Liver (tissue), 2 donors: ENCODE measurements around the gene DPEP2.

ENCODE experiments used
- CTCF ChIP-seq: fragments of 150-350 bp; IDR thresholded peaks from 2 replicates; pipeline ENCODE4 v1.5.1; 2017; ENCODE audit warnings: improper control_type of control experiment, low read depth, low read length; ENCODE audit not compliant: missing input control
- MAX ChIP-seq: IDR thresholded peaks from 2 replicates; pipeline ENCODE4 v1.6.1; 2016; ENCODE audit warnings: antibody characterized with exemption
- YY1 ChIP-seq: IDR thresholded peaks from 2 replicates; pipeline ENCODE4 v1.6.1; 2016; ENCODE audit warnings: antibody characterized with exemption, mild to moderate bottlenecking
- donor health status: healthy.

- no peak for TF ChIP-seq YY1
- TF ChIP-seq MAX: no peak
- TF ChIP-seq CTCF: no peak
These were observed 39.6 kb downstream of the DPEP2 start for GRCh38 chr16:67959536-67960329.
